HepG2 (cell line): ENCODE measurements around the gene ZFHX3. TPM values are rescaled to one million over a fixed set of nuclear protein-coding genes. Genes with fewer than 3 reads are reported as not detected.

ENCODE experiments used
- DZIP1 ChIP-seq: sonication (generic); formaldehyde crosslinking; IDR thresholded peaks from 2 replicates; pipeline ENCODE4 v1.5.0; 2020; ENCODE audit warnings: mild to moderate bottlenecking, missing genetic modification reagents
- KDM4B ChIP-seq: sonication (generic); formaldehyde crosslinking; IDR thresholded peaks from 2 replicates; pipeline ENCODE4 v1.4.0; 2020; ENCODE audit warnings: missing genetic modification reagents
- SKIL ChIP-seq: sonication (generic); formaldehyde crosslinking; IDR thresholded peaks from 2 replicates; pipeline ENCODE4 v1.8.0; 2022; ENCODE audit warnings: missing genetic modification reagents, mild to moderate bottlenecking, moderate library complexity, borderline replicate concordance
- SP4 ChIP-seq: sonication (generic); formaldehyde crosslinking; IDR thresholded peaks from 2 replicates; pipeline ENCODE4 v1.8.1; 2023; ENCODE audit warnings: mild to moderate bottlenecking, missing genetic modification reagents
- SPEN ChIP-seq: sonication (generic); formaldehyde crosslinking; IDR thresholded peaks from 2 replicates; pipeline ENCODE4 v1.5.1; 2020; ENCODE audit warnings: low read depth, mild to moderate bottlenecking, missing genetic modification reagents
- ZNF10 ChIP-seq: sonication (generic); formaldehyde crosslinking; IDR thresholded peaks from 2 replicates; pipeline ENCODE4 v1.4.0; 2020; ENCODE audit warnings: mild to moderate bottlenecking, low read depth, missing genetic modification reagents, borderline replicate concordance
- ZNF20 ChIP-seq: sonication (generic); formaldehyde crosslinking; IDR thresholded peaks from 2 replicates; pipeline ENCODE4 v1.4.0; 2020; ENCODE audit warnings: mild to moderate bottlenecking, moderate library complexity, missing genetic modification reagents
- ZNF225 ChIP-seq: sonication (generic); formaldehyde crosslinking; IDR thresholded peaks from 2 replicates; pipeline ENCODE4 v1.4.0; 2020; ENCODE audit warnings: mild to moderate bottlenecking, missing genetic modification reagents
- ZNF282 ChIP-seq: fragments of 450-650 bp; IDR thresholded peaks from 2 replicates; pipeline ENCODE4 v1.6.1; 2018; ENCODE audit not compliant: partially characterized antibody
- ZNF383 ChIP-seq: sonication (generic); formaldehyde crosslinking; IDR thresholded peaks from 2 replicates; pipeline ENCODE4 v1.4.0; 2020; ENCODE audit warnings: missing genetic modification reagents, mild to moderate bottlenecking, borderline replicate concordance
- ZSCAN12 ChIP-seq: sonication (generic); formaldehyde crosslinking; IDR thresholded peaks from 2 replicates; pipeline ENCODE4 v1.9.0; 2021; ENCODE audit warnings: mild to moderate bottlenecking, missing genetic modification reagents
- ZSCAN5A ChIP-seq: sonication (generic); formaldehyde crosslinking; IDR thresholded peaks from 2 replicates; pipeline ENCODE4 v1.8.0; 2022; ENCODE audit warnings: mild to moderate bottlenecking, missing genetic modification reagents, borderline replicate concordance
- polyA plus RNA-seq, 8 experiments: library from polyadenylated mRNA; depleted of rRNA in 3 of 8; stranded (reverse) in 7 of 8; unstranded in 1 of 8; fragments of >200 nt; fragmentation: Illumina TruSeq in 4 of 8; extraction: Trizol in 4 of 8; gene quantifications; 2 replicates each; pipeline versions ENCODE4 v1.2.1 to v1.2.3, GENCODE V29; 2011 to 2016; ENCODE audit warnings: low read depth in 4 of 8, missing spikeins in 1 of 8, mixed read lengths in 1 of 8; ENCODE audit not compliant: insufficient read depth in 1 of 8
- total RNA-seq, 5 experiments: library from RNA; depleted of rRNA; stranded (reverse); fragments of >200 nt; fragmentation: Illumina TruSeq; extraction: Trizol; gene quantifications; 2 replicates each; pipeline ENCODE4 v1.2.3, GENCODE V29; 2016; ENCODE audit warnings: low read depth in 1 of 5
- TF ChIP-seq, protein P1 (sequence below): sonication (generic); formaldehyde crosslinking; conservative IDR thresholded peaks from 2 replicates; pipeline ENCODE4 v1.4.0; 2020; ENCODE audit warnings: missing genetic modification reagents
- TF ChIP-seq, protein P2 (sequence below): sonication (generic); formaldehyde crosslinking; IDR thresholded peaks from 2 replicates; pipeline ENCODE4 v1.4.0; 2020; ENCODE audit warnings: mild to moderate bottlenecking, missing genetic modification reagents, borderline replicate concordance

The ZFHX3 gene
- total and polyA plus RNA-seq, 2 of the 13 experiments (the other 11 are each of a cell fraction or from before 2014, with no cell fraction given) = 5.0 to 6.0 TPM

GRCh38 chr16:73071131-73071940 is 23.4 kb upstream of the ZFHX3 start (continued):
- no peak; the same call in 1 of the 2 replicates for TF ChIP-seq DZIP1 (CRISPR knock-in tag)
- TF ChIP-seq, protein P1, sequence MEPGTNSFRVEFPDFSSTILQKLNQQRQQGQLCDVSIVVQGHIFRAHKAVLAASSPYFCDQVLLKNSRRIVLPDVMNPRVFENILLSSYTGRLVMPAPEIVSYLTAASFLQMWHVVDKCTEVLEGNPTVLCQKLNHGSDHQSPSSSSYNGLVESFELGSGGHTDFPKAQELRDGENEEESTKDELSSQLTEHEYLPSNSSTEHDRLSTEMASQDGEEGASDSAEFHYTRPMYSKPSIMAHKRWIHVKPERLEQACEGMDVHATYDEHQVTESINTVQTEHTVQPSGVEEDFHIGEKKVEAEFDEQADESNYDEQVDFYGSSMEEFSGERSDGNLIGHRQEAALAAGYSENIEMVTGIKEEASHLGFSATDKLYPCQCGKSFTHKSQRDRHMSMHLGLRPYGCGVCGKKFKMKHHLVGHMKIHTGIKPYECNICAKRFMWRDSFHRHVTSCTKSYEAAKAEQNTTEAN (CRISPR knock-in tag) = peak; percentile 83
- TF ChIP-seq ZNF282 = no peak
- TF ChIP-seq KDM4B (CRISPR knock-in tag) = peak; percentile 66; the same call in 1 of the 2 replicates
- no peak for TF ChIP-seq ZSCAN5A (CRISPR knock-in tag)
- TF ChIP-seq, protein P2, sequence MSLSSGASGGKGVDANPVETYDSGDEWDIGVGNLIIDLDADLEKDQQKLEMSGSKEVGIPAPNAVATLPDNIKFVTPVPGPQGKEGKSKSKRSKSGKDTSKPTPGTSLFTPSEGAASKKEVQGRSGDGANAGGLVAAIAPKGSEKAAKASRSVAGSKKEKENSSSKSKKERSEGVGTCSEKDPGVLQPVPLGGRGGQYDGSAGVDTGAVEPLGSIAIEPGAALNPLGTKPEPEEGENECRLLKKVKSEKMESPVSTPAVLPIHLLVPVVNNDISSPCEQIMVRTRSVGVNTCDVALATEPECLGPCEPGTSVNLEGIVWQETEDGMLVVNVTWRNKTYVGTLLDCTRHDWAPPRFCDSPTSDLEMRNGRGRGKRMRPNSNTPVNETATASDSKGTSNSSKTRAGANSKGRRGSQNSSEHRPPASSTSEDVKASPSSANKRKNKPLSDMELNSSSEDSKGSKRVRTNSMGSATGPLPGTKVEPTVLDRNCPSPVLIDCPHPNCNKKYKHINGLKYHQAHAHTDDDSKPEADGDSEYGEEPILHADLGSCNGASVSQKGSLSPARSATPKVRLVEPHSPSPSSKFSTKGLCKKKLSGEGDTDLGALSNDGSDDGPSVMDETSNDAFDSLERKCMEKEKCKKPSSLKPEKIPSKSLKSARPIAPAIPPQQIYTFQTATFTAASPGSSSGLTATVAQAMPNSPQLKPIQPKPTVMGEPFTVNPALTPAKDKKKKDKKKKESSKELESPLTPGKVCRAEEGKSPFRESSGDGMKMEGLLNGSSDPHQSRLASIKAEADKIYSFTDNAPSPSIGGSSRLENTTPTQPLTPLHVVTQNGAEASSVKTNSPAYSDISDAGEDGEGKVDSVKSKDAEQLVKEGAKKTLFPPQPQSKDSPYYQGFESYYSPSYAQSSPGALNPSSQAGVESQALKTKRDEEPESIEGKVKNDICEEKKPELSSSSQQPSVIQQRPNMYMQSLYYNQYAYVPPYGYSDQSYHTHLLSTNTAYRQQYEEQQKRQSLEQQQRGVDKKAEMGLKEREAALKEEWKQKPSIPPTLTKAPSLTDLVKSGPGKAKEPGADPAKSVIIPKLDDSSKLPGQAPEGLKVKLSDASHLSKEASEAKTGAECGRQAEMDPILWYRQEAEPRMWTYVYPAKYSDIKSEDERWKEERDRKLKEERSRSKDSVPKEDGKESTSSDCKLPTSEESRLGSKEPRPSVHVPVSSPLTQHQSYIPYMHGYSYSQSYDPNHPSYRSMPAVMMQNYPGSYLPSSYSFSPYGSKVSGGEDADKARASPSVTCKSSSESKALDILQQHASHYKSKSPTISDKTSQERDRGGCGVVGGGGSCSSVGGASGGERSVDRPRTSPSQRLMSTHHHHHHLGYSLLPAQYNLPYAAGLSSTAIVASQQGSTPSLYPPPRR (CRISPR knock-in tag) = no peak
- peak; percentile 51; the same call in 1 of the 2 replicates for TF ChIP-seq SPEN (CRISPR knock-in tag)
- no peak for TF ChIP-seq ZSCAN12 (CRISPR knock-in tag)
- no peak for TF ChIP-seq ZNF10
- TF ChIP-seq SKIL = 0 out of 2 replicates have a peak, but pooled peaks have one; percentile 32
- TF ChIP-seq ZNF225 (CRISPR knock-in tag) = no peak
- TF ChIP-seq SP4 (CRISPR knock-in tag) = no peak
- no peak for TF ChIP-seq ZNF20
- no peak for TF ChIP-seq ZNF383 (CRISPR knock-in tag)
